A673 (cell line): ENCODE measurements around the gene SLC48A1. TPM values are rescaled to one million over a fixed set of nuclear protein-coding genes. Genes with fewer than 3 reads are reported as not detected.

Experiments
- BruUV-seq: library from RNA; stranded (reverse); fragments of 400-500 nt; replicated peaks from 2 replicates; lab custom pipeline; 2021; lab: Mats Ljungman, UMichigan
- CTCF ChIA-PET: fragments of 300-600 bp; sonication (Branson Sonifier 250); formaldehyde crosslinking; loops from one replicate; lab custom pipeline; 2022; ENCODE audit warnings: antibody characterized with exemption; lab: Charles Lee
- POLR2A ChIA-PET: fragments of 300-600 bp; sonication (Branson Sonifier 250); formaldehyde crosslinking; loops from one replicate; lab custom pipeline; 2022; ENCODE audit warnings: antibody characterized with exemption; ENCODE audit not compliant: low non-redundant PET; lab: Charles Lee
- DNase-seq: peaks from one replicate; pipeline ENCODE4 v3.0.0-alpha.2; 2015; ENCODE audit warnings: low spot score
- H3K27ac ChIP-seq: fragments of 200-600 bp; sonication (generic); 2 replicates; pipeline ENCODE4 v1.5.1; 2016; ENCODE audit warnings: mixed run types, low read depth, mild to moderate bottlenecking, mixed read lengths, antibody characterized with exemption, low read length; ENCODE audit not compliant: poor library complexity, severe bottlenecking
- H3K27me3 ChIP-seq: fragments of 200-600 bp; sonication (generic); replicated peaks from 2 replicates; pipeline ENCODE4 v1.6.1; 2017; ENCODE audit warnings: mixed run types, low read depth, mild to moderate bottlenecking, mixed read lengths, antibody characterized with exemption, low read length; ENCODE audit not compliant: insufficient read depth, poor library complexity
- H3K36me3 ChIP-seq: fragments of 200-600 bp; sonication (generic); 2 replicates; pipeline ENCODE4 v1.6.1; 2016; ENCODE audit warnings: mixed run types, mild to moderate bottlenecking, mixed read lengths, antibody characterized with exemption, low read length; ENCODE audit not compliant: insufficient read depth, poor library complexity, severe bottlenecking
- H3K4me1 ChIP-seq: fragments of 200-600 bp; sonication (generic); 2 replicates; pipeline ENCODE4 v1.6.1; 2017; ENCODE audit warnings: mixed run types, mild to moderate bottlenecking, mixed read lengths, antibody characterized with exemption, low read length; ENCODE audit not compliant: insufficient read depth, poor library complexity, severe bottlenecking
- H3K4me3 ChIP-seq: fragments of 200-600 bp; sonication (generic); 2 replicates; pipeline ENCODE4 v1.5.1; 2016; ENCODE audit warnings: low read depth, mixed run types, mild to moderate bottlenecking, mixed read lengths, low read length; ENCODE audit not compliant: poor library complexity, severe bottlenecking
- H3K9me3 ChIP-seq: fragments of 200-600 bp; sonication (generic); 2 replicates; pipeline ENCODE4 v1.6.1; 2016; ENCODE audit warnings: mixed run types, low read depth, mild to moderate bottlenecking, mixed read lengths, antibody characterized with exemption, low read length; ENCODE audit not compliant: poor library complexity, severe bottlenecking
- EZH2 ChIP-seq: fragments of 200-600 bp; sonication (generic); IDR thresholded peaks from 2 replicates; pipeline ENCODE4 v1.6.1; 2017; ENCODE audit warnings: borderline replicate concordance, low read depth, mild to moderate bottlenecking, mixed read lengths, antibody characterized with exemption, low read length; ENCODE audit not compliant: poor library complexity, severe bottlenecking
- intact Hi-C: fragments of 100-400 bp; cut with micrococcal nuclease; formaldehyde crosslinking; loops from one replicate; pipeline ENCODE4 v1.10.0; 2022; ENCODE audit not compliant: unreplicated experiment
- total RNA-seq: library from RNA; stranded (reverse); gene quantifications from 2 replicates; pipeline ENCODE4 v1.2.3, GENCODE V29; 2021
- TF ChIP-seq, protein P1 (sequence below): fragments of 300-800, 200-600 bp; sonication (generic); conservative IDR thresholded peaks from 2 replicates; pipeline ENCODE4 v1.5.1; 2017; ENCODE audit warnings: low read depth, mild to moderate bottlenecking, antibody characterized with exemption, low read length, moderate library complexity, mixed read lengths

The SLC48A1 gene
- total RNA-seq, 1 experiment from 2014 or later: 39.3 TPM

DNA sequence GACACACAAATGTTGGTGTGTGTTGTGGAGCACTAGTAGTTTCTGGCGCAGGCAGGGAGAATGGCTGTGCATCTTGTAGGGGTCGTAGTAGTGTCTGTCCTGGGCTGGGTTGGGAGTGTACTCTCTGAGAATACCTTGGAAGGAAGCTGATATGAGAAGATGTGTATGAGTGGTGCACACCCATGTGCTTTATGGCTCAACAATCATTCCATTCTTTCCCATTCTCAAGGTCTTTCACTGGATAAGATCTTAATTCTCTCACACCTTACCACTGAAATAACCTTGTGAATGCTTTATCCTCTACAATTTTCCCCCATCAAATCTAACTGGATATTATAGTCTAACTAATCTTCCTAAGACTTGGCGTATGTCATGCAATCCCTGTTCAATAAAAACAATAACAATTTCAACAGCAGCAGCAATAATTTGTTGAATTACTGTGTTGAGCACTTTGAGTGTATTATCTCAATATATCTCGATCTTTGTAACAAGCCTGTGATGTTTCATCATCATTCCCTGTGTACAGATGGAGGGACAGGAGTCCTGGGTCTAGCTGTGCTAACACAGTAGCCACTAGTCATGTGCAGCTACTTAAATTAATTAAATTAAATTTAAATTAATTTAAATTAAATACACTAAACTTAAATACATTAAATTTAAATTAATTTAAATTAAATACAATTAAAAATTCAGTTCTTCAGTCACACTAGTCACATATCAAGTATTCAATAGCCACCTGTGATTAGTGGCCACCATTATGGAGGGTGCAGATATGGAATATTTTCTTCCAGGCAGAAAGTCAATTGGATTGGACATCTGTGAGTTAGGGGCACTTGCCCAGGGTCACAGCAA is 3.6 kb upstream of the SLC48A1 start:
- TF ChIP-seq EZH2: no peak
- TF ChIP-seq, protein P1, sequence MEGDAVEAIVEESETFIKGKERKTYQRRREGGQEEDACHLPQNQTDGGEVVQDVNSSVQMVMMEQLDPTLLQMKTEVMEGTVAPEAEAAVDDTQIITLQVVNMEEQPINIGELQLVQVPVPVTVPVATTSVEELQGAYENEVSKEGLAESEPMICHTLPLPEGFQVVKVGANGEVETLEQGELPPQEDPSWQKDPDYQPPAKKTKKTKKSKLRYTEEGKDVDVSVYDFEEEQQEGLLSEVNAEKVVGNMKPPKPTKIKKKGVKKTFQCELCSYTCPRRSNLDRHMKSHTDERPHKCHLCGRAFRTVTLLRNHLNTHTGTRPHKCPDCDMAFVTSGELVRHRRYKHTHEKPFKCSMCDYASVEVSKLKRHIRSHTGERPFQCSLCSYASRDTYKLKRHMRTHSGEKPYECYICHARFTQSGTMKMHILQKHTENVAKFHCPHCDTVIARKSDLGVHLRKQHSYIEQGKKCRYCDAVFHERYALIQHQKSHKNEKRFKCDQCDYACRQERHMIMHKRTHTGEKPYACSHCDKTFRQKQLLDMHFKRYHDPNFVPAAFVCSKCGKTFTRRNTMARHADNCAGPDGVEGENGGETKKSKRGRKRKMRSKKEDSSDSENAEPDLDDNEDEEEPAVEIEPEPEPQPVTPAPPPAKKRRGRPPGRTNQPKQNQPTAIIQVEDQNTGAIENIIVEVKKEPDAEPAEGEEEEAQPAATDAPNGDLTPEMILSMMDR: no peak
- BruUV-seq: no TSS peak
- no peaks in the 10 kb centered on the region for H3K27me3 ChIP-seq
- no peak overlapping the region for H3K4me3 ChIP-seq
- no peaks in the 10 kb centered on the region for H3K9me3 ChIP-seq
- H3K4me1 ChIP-seq: peaks cover 37% of the 10 kb centered on the region
- peak overlapping the region; percentile 54 for H3K27ac ChIP-seq
- intact Hi-C loops: no loop called here
- no peak for DNase-seq
- H3K36me3 ChIP-seq: no peaks in the 10 kb centered on the region
- POLR2A ChIA-PET: interaction anchor here (0.6 to 0.7 kb wide), 2 partner anchors 49 to 63 kb away, joined by 3 read pairs; no protein-coding TSS in a partner anchor
- CTCF ChIA-PET: interaction anchor here (0.8 to 1.3 kb wide), 5 partner anchors 10 to 69 kb away, joined by 3 to 5 read pairs (median 3); no protein-coding TSS in a partner anchor

GRCh38 chr12:47770086-47770726 is 2.8 kb upstream of the SLC48A1 start:
- intact Hi-C loops: no loop called here
- H3K27me3 ChIP-seq: no peaks in the 10 kb centered on the region
- H3K9me3 ChIP-seq: no peaks in the 10 kb centered on the region
- ChIA-PET POLR2A (interaction anchor here (0.6 to 0.7 kb wide), 2 partner anchors 48 to 64 kb away, joined by 3 read pairs; no protein-coding TSS in a partner anchor), CTCF (interaction anchor here (0.8 to 1.3 kb wide), 5 partner anchors 9 to 68 kb away, joined by 3 to 6 read pairs (median 4); no protein-coding TSS in a partner anchor)
- BruUV-seq: no TSS peak
- peak overlapping the region; percentile 27 for H3K27ac ChIP-seq
- no peak for DNase-seq
- TF ChIP-seq, protein P1: no peak
- no peak for TF ChIP-seq EZH2
- no peaks in the 10 kb centered on the region for H3K36me3 ChIP-seq
- no peak overlapping the region for H3K4me3 ChIP-seq
- peaks cover 44% of the 10 kb centered on the region for H3K4me1 ChIP-seq

GRCh38 chr12:47771304-47771703 is 1.7 kb upstream of the SLC48A1 start:
- no TSS peak for BruUV-seq
- TF ChIP-seq EZH2: no peak
- TF ChIP-seq, protein P1: no peak
- no peak for DNase-seq
- Histone ChIP-seq H3K36me3 (no peaks in the 10 kb centered on the region), H3K4me1 (peaks cover 48% of the 10 kb centered on the region), H3K4me3 (no peak overlapping the region), H3K27me3 (no peaks in the 10 kb centered on the region), H3K27ac (no peak overlapping the region), H3K9me3 (no peaks in the 10 kb centered on the region)
- intact Hi-C loops: no loop called here
- CTCF ChIA-PET: interaction anchor here (0.6 to 1.3 kb wide), 3 partner anchors 9 to 196 kb away, joined by 6 to 9 read pairs (median 8); no protein-coding TSS in a partner anchor
- POLR2A ChIA-PET: no interaction called here
